Left lobe of liver (tissue), 2 donors: ENCODE data around the gene DAZAP2. TPM values are rescaled to one million over a fixed set of nuclear protein-coding genes. Genes with fewer than 3 reads are reported as not detected.
A peak's percentile ranks its signal among the peaks of the same experiment; 100 is the strongest.
"Not testable (repeated sequence)": the region's sequence is repeated elsewhere in the genome, so short reads cannot be mapped to it uniquely, and the experiment has no call there.

Source experiments
- ATAC-seq: fragments of 200-7000 bp; cut with Tn5 transposase; one replicate; pipeline ENCODE4 v1.9.1; 2020; ENCODE audit warnings: mild to moderate bottlenecking, moderate library complexity
- DNase-seq: peaks from one replicate; pipeline ENCODE4 v3.0.0-alpha.2; 2020; ENCODE audit warnings: low spot score
- total RNA-seq: library from RNA; stranded (reverse); gene quantifications from one replicate; pipeline ENCODE4 v1.2.1, GENCODE V29; 2021
- donor health status: DM: no; HTN: no; CAD: no; lungs with moderate emphysema.
- donor health status: DM: no; HTN: yes; CAD: no.

Gene DAZAP2
- total RNA-seq, 1 donor from 2014 or later, result 74.5 TPM

DNA sequence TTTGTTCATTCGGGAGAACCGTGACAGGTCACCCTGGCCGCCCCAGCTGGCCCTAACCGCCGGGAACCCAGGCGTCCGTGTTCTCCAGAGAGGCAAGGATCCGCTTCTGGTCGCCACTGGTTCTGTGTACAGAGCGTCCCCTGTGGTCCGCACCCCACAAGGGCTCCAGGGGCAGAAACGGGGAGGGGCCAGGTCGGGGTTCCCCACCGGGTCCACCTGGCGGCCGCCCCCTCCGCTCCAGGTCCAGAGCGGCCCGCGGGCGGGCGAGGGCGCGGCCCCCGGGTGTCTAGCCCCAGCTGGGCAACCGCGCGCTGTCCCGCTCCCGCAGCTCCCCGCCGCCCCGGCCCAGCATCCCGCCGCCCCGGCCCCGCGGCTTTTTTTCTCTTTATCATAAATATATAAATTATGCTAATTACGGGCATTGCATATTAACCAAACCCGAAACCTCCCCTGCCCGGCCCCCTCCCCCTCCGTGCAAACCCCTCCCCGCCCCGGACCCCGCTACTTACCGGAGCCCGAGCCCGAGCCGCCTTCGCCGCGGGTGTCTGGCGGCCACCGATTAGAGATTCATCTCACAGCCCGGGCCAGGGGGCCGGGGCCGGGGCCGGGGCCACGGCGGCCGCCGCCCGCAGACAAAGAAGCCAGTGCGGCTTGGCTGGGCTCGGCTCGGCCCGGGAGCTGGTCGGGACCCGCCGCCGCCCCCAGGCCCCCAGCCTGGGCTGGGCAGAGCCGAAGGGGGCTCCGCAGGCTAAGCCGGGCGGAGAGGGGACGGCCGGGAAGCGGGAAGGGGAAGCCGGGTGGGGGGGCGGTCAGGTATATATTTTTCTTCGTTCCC, 21.3 kb upstream of the DAZAP2 start:
- ATAC-seq (peak; percentile 61), DNase-seq (peak; percentile 63)

DNA sequence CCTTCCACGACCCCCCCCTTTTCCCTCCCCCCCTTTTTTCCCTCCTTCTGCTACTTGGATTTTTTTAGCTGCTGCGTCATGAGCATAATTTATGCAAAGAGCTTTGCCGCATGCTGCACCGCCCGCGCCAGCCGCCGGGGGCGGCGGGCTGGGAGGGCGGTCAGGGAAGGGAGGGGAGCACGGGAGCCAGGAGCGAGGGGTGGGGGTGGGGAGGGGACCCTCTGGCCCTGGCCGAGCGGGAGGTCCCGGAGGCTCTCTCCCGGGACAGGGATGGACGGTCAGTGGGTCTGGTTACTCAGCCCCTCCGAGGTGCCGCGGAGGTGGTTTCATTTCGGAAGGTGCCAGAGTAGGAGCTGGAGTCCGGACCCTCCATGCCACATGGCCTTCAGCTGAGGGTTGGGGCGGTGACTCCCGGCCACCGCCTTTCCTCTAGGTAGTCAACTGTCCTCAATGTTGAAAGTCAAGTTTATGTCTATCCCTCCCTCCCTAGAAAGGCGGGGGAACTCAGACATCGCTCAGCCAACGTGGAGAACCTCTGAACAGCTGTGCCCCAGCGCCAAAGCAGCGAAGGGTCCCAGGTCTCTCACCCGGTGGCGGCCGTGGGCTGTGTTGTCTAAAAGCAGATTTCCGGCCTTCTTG, 20.5 kb upstream of the DAZAP2 start, which contains the start of gene POU6F1:
POU6F1 (minus strand) TSS at position 95 of the 639 bp plus-strand sequence. CDS start 11,226 bp downstream, outside the sequence.
- peak; percentile 80 for ATAC-seq

GRCh38 chr12:51218607-51219161, 19.9 kb upstream of the DAZAP2 start:
- peak; percentile 63 for DNase-seq
- ATAC-seq, result peak; percentile 72

More for the DNA sequence above, 20.5 kb upstream of the DAZAP2 start, which contains the start of gene POU6F1:
- DNase-seq, result peak; percentile 68

DNA sequence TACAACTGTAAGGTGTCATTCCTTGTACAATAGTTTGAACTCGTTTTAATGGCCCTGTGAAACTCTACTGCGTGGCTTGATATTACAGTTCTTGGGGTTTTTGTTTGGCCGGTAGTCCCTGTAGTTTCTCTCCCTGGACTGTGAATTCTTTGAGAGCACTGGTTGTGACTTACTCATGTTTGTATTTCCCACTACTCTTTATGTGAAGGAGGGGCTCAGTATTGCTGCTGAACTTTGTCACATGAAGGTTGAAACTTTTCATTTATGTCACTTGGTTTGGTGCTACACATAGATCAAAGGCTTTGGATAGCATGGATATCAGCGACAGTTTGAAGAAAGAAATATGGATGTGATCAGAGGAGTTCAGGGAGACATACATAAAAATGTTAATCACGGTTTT, 19.3 kb upstream of the DAZAP2 start:
- DNase-seq (no peak), ATAC-seq (no peak)

- not testable (repeated sequence) for ATAC-seq, DNase-seq
Observed at GRCh38 chr12:51219857-51220256, 18.8 kb upstream of the DAZAP2 start.

DNA sequence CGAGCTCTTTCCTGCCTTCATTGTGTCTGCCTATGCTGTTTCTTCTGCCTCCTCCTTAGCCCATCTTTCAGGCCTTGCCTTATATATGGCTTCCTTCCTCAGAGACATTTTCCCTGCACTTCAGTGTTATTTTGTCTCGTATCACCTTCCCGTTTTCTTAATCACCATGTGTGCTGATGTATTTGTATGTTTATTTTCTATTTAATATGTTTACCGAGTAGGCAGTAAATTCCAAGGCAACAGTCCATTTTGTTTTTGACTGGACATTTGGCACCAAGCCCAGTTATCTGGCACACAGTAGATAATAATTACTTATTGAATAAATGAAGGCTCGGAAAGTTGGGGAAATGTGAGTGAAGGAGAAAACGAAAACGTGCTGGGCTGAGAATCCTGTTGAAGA, 16.2 kb upstream of the DAZAP2 start:
- no peak for DNase-seq
- no peak for ATAC-seq

GRCh38 chr12:51224625-51225024, 14.0 kb upstream of the DAZAP2 start:
- no peak for ATAC-seq
- DNase-seq, result no peak

DNA sequence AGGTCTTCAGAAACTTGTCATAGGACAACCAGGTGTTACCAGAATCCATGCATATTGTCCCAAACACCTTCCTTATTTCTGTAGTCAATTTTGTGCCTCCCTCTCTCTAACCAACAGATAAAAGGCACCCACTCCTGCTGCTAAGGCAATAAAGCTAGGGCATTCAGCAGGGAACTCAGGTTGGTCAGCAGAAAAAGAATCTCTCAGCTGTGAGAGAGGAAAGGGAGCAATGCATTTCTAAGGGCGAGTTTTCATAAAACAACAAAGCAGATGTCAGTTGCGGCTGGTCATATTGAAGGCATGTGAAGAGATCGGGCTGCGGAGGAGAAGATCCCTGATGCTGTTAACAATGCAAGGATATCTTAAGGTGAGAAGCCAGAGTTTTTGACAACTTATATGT, 13.4 kb upstream of the DAZAP2 start:
- ATAC-seq, result no peak
- DNase-seq, result no peak

DNA sequence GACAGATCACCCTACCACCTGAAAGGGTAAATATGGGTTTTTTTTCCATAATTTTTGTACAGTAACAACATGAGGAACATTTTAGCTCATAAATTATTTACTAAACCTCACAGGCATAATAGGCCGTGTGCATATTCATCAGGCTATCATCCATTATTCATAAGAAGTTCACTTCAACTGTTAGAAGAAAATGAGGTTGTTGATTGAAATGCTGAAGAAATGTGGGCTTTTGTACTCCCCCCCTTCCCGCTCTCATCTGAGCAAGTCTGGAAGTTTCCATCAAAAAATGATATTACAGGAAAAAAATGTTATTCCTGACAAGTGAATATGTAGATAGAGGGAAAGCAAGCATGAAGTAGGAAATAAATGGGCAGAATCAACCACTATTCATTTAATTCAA, 12.9 kb upstream of the DAZAP2 start:
- no peak for ATAC-seq
- no peak for DNase-seq

DNA sequence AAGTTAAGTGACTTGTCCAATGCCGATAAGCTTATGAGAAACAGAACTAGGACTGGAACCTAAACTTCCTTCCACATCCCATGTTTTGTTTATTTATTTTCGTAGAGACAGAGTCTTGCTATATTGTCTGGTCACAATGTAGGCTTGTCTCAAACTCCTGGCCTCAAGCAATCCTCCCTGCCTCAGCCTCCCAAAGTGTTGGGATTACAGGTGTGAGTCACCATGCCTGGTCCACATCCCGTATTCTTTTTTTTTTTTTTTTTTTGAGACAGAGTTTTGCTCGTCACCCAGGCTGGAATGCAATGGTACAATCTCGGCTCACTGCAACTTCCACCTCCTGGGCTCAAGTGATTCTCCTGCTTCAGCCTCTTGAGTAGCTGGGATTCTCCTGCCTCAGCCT, 11.5 kb upstream of the DAZAP2 start:
- not testable (repeated sequence) for ATAC-seq

GRCh38 chr12:51227962-51228361, 10.7 kb upstream of the DAZAP2 start:
- DNase-seq (no peak), ATAC-seq (no peak)

More for the DNA sequence above, 11.5 kb upstream of the DAZAP2 start:
- not testable (repeated sequence) for DNase-seq

DNA sequence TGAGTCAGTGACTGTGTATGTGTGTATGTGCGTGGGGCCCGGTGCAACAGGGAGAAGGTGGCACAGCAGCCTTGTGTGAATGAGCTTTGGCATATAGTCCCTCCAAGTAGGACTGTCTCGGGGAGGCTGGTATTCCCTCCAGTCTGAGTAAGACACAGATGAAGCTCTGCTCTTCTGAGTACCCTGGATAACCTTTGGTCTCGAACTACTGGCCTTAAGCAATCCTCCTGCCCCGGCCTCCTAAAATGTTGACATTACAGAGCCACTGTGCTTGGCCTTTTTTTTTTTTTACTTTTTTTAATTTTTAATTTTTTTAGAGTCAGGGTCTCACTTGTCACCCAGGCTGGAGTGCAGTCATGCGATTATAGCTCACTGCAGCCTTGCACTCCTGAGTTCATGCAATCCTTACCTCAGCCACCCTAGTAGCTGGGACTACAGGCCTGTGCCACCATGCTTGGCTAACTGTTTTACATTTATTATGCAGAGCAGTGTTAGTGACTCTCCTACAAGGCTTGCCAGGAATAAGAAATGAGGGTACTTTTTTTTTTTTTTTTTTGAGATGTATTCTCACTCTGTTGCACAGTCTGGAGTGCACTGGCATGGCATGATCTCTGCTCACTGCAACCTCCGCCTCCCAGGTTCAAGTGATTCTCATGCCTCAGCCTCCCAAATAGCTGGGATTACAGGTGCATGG, 9.4 kb upstream of the DAZAP2 start:
- ATAC-seq (no peak), DNase-seq (no peak)

GRCh38 chr12:51232642-51233041, 6.0 kb upstream of the DAZAP2 start:
- no peak for DNase-seq
- ATAC-seq, result no peak

DNA sequence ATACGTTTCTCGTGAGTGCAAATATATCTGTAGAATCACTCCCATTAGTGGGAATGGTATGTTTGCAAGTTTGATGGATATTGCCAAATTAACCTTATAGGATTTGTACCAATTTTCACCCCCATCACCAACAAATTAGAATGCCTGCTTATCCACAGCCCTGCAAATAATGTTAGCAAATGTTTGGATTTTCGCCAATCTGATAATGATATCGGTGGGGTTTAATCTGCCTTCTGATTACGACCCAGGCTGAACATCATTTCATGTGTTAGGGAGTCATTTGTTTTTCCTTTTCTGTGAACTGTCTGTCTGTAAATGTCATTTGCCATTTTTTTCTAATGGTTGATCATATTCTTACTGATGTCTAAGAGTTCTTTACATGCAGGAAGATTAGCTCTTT, 4.1 kb upstream of the DAZAP2 start:
- DNase-seq (no peak), ATAC-seq (no peak)

DNA sequence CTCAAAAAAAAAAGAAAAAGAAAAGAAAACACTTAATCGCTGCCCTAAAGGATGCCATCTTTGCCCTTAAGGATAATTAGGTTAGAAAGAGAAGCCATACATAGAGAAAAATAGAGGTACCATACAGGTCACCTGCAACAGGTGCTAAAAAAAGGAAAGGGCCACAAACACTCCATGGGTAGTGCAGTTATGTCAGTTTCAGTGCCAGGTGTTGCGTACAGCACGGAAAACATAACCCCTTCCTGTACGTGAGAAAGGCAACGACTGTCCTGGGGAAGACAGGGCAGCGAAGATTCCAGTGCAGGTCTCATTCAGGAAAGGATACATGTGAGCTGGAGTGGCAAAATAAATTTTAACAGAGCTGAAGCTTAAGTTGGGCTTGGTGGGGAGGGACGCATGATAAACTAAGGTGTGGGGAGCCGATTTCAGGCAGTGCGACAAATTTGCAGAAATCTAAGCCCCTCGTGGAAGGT, 553 bp upstream of the DAZAP2 start:
- DNase-seq, result peak; percentile 62
- peak; percentile 51 for ATAC-seq

DNA sequence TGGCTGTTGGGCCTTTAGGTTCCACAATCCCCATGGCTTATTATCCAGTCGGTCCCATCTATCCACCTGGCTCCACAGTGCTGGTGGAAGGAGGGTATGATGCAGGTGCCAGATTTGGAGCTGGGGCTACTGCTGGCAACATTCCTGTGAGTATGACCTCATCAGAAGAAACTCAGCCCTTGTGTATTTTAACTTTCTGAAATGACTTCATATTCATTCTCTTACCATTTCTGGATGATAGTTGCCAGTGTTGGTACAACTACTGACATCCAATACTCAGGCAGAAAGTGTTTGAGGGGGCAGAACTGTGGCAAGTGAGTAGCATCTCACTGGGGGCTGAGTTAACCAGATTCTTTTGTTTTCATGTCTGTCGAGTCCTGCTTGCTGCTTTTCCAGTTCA, 2.3 kb downstream of the DAZAP2 start:
- no peak for DNase-seq
- ATAC-seq, result no peak

GRCh38 chr12:51242120-51242519, 3.5 kb downstream of the DAZAP2 start:
- DNase-seq (no peak), ATAC-seq (no peak)

DNA sequence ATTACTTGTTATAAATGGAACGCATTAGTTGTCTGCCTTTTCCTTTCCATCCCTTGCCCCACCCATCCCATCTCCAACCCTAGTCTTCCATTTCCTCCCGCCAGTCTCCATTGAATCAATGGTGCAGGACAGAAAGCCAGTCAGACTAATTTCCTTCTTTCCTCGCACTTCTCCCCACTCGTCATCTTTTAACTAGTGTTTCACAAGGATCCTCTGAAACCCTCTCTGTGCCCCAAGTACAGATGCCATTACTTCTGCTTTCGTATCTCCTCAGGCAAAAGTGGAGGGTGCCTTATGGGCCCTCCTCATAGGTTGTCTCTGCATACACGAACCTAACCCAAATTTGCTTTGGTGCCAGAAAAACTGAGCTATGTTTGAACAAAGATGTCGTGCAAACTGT, 4.2 kb downstream of the DAZAP2 start:
- ATAC-seq (no peak), DNase-seq (no peak)

GRCh38 chr12:51244269-51244668, 5.6 kb downstream of the DAZAP2 start:
- DNase-seq (no peak), ATAC-seq (no peak)

GRCh38 chr12:51245476-51246253, 7.0 kb downstream of the DAZAP2 start:
- ATAC-seq (no peak), DNase-seq (no peak)
